GM12891 (cell line): Measurements from ENCODE around the gene RNF130.

Source experiments
- POLR2AphosphoS5 ChIP-seq: IDR thresholded peaks from 2 replicates; pipeline ENCODE4 v1.6.1; 2011; ENCODE audit warnings: low read depth, low read length, control low read depth
- SPI1 ChIP-seq: IDR thresholded peaks from 2 replicates; pipeline ENCODE4 v1.6.1; 2011; ENCODE audit warnings: low read depth, low read length, control low read depth

DNA sequence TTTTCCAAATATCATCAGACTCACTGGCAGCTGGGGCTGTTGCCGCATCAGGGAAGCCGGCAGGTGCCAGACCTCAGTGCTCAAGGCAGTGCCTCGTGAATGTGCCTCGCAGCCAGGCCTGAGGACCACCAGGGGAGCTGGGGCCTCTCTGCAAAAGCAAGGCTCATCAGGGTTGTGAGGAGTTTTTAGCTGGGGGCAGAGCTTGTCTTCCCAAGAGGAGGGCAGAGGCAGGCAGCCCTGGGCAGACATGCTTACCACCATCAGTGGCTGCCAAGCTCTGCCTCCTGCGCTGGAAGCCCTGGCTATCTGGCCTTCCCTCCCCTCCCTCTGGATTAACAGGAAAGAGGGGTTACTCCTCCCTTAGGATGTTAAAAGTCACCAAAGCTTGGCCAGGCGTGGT is 155.0 kb downstream of the RNF130 start:
- no peak for TF ChIP-seq POLR2AphosphoS5
- no peak for TF ChIP-seq SPI1
